ENCODE results near the gene MAPK8IP3. TPM values are rescaled to one million over a fixed set of nuclear protein-coding genes. Genes with fewer than 3 reads are reported as not detected.

MAPK8IP3 gene
- total and polyA plus RNA-seq, 9 of the 15 experiments (the other 6 are each of a cell fraction or from before 2014, with no cell fraction given): 0.17 to 58.7 (median 16.7) TPM

- peaks cover 0 to 4% of the 10 kb centered on the region in 2 experiments; a peak in 1 of 5 replicates for H3K4me1 ChIP-seq (replicated peaks in 1 of 2; ENCODE audit: control insufficient read depth in 2 of 2, insufficient read depth in 2 of 2, low read length in 2 of 2)
- ChIA-PET POLR2A (interaction anchor here (0.7 kb wide), 1 partner anchor 66 kb away, joined by 3 read pairs; no protein-coding TSS in a partner anchor), CTCF (ENCODE audit: low intra/inter-chr PET ratio) (no interaction called here)
- FAIRE-seq (peak; percentile 48), ATAC-seq (no peak), DNase-seq (ENCODE audit: extremely low read depth in 1 of 4, low spot score in 3 of 4) (no peak)
- H4K20me1 ChIP-seq (replicated peaks; ENCODE audit: control insufficient read depth, insufficient read depth, low read length): peaks cover 3% of the 10 kb centered on the region; the same call in 1 of the 2 replicates
- intact Hi-C loops (cut with micrococcal nuclease) (no loop called here), in situ Hi-C loops (cut with MboI) (no loop called here)
- H3K36me3 ChIP-seq (ENCODE audit: control insufficient read depth, insufficient read depth, low read length): peaks cover 93% of the 10 kb centered on the region
- no peak overlapping the region for H3K4me2 ChIP-seq (ENCODE audit: insufficient read depth, low read length)
- no peak overlapping the region for H3K9ac ChIP-seq (ENCODE audit: insufficient read depth in 1 of 2, low read depth in 2 of 2, low read length in 2 of 2)
- H3K79me2 ChIP-seq (ENCODE audit: control insufficient read depth, insufficient read depth, low read length): peaks cover 88% of the 10 kb centered on the region
- H3K27me3 ChIP-seq (ENCODE audit: control insufficient read depth in 2 of 2, insufficient read depth in 2 of 2, low read length in 2 of 2): no peaks in the 10 kb centered on the region
- no peaks in the 10 kb centered on the region for H3K9me1 ChIP-seq (ENCODE audit: control insufficient read depth, insufficient read depth, low read length)
- no TSS peak for BruUV-seq (replicated peaks)
- no peak overlapping the region for H3K4me3 ChIP-seq
- WGBS (ENCODE audit: insufficient coverage, low coverage, missing lambda C conversion rate): 94% methylated on average over 17 of the region's 17 CpGs
- no peaks in the 10 kb centered on the region for H3K9me3 ChIP-seq (replicated peaks; ENCODE audit: control insufficient read depth, insufficient read depth, low read depth, low read length)
- H3K27ac ChIP-seq (ENCODE audit: extremely low read depth, low read depth, low read length): no peak overlapping the region
- no peak overlapping the region for H2AFZ ChIP-seq (ENCODE audit: low read depth, low read length)
- TF ChIP-seq DDX20 (tag; IDR thresholded peaks at IDR 0.05; ENCODE audit: low read depth) (no peak), NELFE (IDR thresholded peaks at IDR 0.05; ENCODE audit: insufficient read depth, insufficient read length) (no peak), KDM5B (IDR thresholded peaks at IDR 0.05; ENCODE audit: insufficient replicate concordance, low read depth, low read length) (no peak), POLR2AphosphoS5 (IDR thresholded peaks at IDR 0.05; ENCODE audit: control insufficient read depth, insufficient read depth, low read depth, low read length) (no peak), KHSRP (IDR thresholded peaks at IDR 0.05) (no peak), CREB3 (tag; conservative IDR thresholded peaks at IDR 0.05; ENCODE audit: low read depth) (no peak), TCFL5 (CRISPR knock-in tag; conservative IDR thresholded peaks at IDR 0.05) (no peak), JUN (IDR thresholded peaks at IDR 0.05; ENCODE audit: borderline replicate concordance, low read depth, low read length) (no peak), JUN (CRISPR knock-in tag; IDR thresholded peaks at IDR 0.05; ENCODE audit: borderline replicate concordance) (no peak), HMGN3 (IDR thresholded peaks at IDR 0.05; ENCODE audit: borderline replicate concordance, extremely low read depth, insufficient read length, low read depth, low read length) (no peak), NUFIP1 (IDR thresholded peaks at IDR 0.05; ENCODE audit: partially characterized antibody) (no peak), ZNF518B (CRISPR knock-in tag; IDR thresholded peaks at IDR 0.05) (no peak)
- TF ChIP-seq, protein P1, sequence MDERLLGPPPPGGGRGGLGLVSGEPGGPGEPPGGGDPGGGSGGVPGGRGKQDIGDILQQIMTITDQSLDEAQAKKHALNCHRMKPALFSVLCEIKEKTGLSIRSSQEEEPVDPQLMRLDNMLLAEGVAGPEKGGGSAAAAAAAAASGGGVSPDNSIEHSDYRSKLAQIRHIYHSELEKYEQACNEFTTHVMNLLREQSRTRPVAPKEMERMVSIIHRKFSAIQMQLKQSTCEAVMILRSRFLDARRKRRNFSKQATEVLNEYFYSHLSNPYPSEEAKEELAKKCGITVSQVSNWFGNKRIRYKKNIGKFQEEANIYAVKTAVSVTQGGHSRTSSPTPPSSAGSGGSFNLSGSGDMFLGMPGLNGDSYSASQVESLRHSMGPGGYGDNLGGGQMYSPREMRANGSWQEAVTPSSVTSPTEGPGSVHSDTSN (CRISPR knock-in tag; IDR thresholded peaks at IDR 0.05; ENCODE audit: low read depth): no peak
- TF ChIP-seq, protein P1 (tag; conservative IDR thresholded peaks at IDR 0.05; ENCODE audit: low read depth): no peak
Measured at GRCh38 chr16:1687427-1688316, 18.3 kb upstream of the MAPK8IP3 start.
